ENCODE measurements around the gene GCC2. TPM values are rescaled to one million over a fixed set of nuclear protein-coding genes. Genes with fewer than 3 reads are reported as not detected.

The GCC2 gene
- polyA plus RNA-seq, 1 donor from 2014 or later: 23.6 TPM

DNA sequence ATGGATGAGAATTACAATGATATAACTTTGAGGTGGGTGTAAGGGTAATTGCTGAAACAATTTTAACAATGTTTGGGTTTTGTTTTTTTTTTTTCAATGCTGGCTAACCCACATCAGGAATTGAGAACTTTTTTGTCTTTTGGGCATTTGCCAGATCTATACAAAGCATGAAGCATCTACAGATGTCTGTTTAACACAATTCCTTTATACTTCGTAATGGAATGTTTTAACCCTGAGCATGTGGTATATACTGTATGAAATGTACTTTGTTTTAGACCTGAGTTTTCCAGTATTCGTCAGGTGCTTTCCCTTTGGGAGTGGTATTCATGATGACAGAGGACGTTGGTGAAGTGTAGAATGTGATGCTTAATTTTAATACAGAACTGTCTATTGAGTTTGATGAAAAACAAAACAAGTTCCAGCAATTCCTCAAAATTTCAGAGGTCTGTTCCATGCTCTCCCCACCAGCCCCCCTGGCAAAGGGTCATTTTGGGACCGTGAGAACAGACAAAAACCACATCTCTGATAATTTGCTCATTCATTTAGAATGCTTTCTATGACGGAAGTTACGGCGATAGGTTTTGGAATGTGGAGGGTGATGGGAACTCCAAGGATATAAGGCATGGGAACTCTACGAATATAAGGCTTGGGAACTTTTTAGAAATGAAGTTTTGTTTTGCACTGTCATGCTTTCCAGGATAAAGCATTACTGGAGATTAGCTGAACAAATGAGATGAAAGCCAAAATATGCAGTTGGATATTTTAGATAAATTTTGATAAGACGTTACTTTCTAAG is 99.4 kb downstream of the GCC2 start:
- Histone ChIP-seq H3K9ac (ENCODE audit: low read length) (no peak overlapping the region), H4K20me1 (ENCODE audit: insufficient read depth) (no peaks in the 10 kb centered on the region), H3F3A (ENCODE audit: insufficient read depth, low read length, poor library complexity, severe bottlenecking) (no peaks in the 10 kb centered on the region), H2AFZ (ENCODE audit: low read depth, low read length) (no peak overlapping the region), H3K9me3 (ENCODE audit: low read length) (no peaks in the 10 kb centered on the region), H3K27ac (ENCODE audit: low read length) (no peak overlapping the region), H3K79me2 (replicated peaks; ENCODE audit: insufficient read depth, low read length) (no peaks in the 10 kb centered on the region), H3K36me3 (ENCODE audit: insufficient read depth, low read length) (no peaks in the 10 kb centered on the region), H3K4me3 (ENCODE audit: low read length) (no peak overlapping the region), H3K27me3 (ENCODE audit: insufficient read depth, low read depth, low read length) (no peaks in the 10 kb centered on the region), H3K4me2 (ENCODE audit: low read length) (no peak overlapping the region), H3K9me2 (ENCODE audit: insufficient read depth, low read length) (no peaks in the 10 kb centered on the region)
- TF ChIP-seq RAD21 (conservative IDR thresholded peaks at IDR 0.05): no peak
- no peak for TF ChIP-seq POLR2AphosphoS5 (IDR thresholded peaks at IDR 0.05)
- no peak for TF ChIP-seq SMC3 (conservative IDR thresholded peaks at IDR 0.05; ENCODE audit: poor library complexity)
- TF ChIP-seq, protein P1, sequence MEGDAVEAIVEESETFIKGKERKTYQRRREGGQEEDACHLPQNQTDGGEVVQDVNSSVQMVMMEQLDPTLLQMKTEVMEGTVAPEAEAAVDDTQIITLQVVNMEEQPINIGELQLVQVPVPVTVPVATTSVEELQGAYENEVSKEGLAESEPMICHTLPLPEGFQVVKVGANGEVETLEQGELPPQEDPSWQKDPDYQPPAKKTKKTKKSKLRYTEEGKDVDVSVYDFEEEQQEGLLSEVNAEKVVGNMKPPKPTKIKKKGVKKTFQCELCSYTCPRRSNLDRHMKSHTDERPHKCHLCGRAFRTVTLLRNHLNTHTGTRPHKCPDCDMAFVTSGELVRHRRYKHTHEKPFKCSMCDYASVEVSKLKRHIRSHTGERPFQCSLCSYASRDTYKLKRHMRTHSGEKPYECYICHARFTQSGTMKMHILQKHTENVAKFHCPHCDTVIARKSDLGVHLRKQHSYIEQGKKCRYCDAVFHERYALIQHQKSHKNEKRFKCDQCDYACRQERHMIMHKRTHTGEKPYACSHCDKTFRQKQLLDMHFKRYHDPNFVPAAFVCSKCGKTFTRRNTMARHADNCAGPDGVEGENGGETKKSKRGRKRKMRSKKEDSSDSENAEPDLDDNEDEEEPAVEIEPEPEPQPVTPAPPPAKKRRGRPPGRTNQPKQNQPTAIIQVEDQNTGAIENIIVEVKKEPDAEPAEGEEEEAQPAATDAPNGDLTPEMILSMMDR (IDR thresholded peaks at IDR 0.05; ENCODE audit: poor library complexity, severe bottlenecking): no peak
- no peak for TF ChIP-seq MXI1 (conservative IDR thresholded peaks at IDR 0.05; ENCODE audit: poor library complexity, severe bottlenecking)
- no peak for TF ChIP-seq EP300 (conservative IDR thresholded peaks at IDR 0.05; ENCODE audit: poor library complexity, severe bottlenecking)
- TF ChIP-seq EZH2 (IDR thresholded peaks at IDR 0.05; ENCODE audit: borderline replicate concordance, insufficient read depth, low read length, poor library complexity, severe bottlenecking): no peak
- TF ChIP-seq TAF1 (IDR thresholded peaks at IDR 0.05; ENCODE audit: low read depth): no peak
- no peak for TF ChIP-seq REST (IDR thresholded peaks at IDR 0.05; ENCODE audit: borderline replicate concordance)

GRCh38 chr2:108552566-108552965 is 103.6 kb downstream of the GCC2 start:
- H3K36me3 ChIP-seq (ENCODE audit: insufficient read depth, low read length): no peaks in the 10 kb centered on the region
- no peak overlapping the region for H3K9ac ChIP-seq (ENCODE audit: low read length)
- H3K4me2 ChIP-seq (ENCODE audit: low read length): no peak overlapping the region
- no peak overlapping the region for H2AFZ ChIP-seq (ENCODE audit: low read depth, low read length)
- no peak overlapping the region for H3K4me3 ChIP-seq (ENCODE audit: low read length)
- no peak for TF ChIP-seq SMC3 (conservative IDR thresholded peaks at IDR 0.05; ENCODE audit: poor library complexity)
- TF ChIP-seq, protein P1 (IDR thresholded peaks at IDR 0.05; ENCODE audit: poor library complexity, severe bottlenecking): no peak
- TF ChIP-seq EP300 (conservative IDR thresholded peaks at IDR 0.05; ENCODE audit: poor library complexity, severe bottlenecking): no peak
- TF ChIP-seq RAD21 (conservative IDR thresholded peaks at IDR 0.05): no peak
- no peak for TF ChIP-seq REST (IDR thresholded peaks at IDR 0.05; ENCODE audit: borderline replicate concordance)
- no peaks in the 10 kb centered on the region for H3K9me2 ChIP-seq (ENCODE audit: insufficient read depth, low read length)
- no peaks in the 10 kb centered on the region for H3K9me3 ChIP-seq (ENCODE audit: low read length)
- no peaks in the 10 kb centered on the region for H3F3A ChIP-seq (ENCODE audit: insufficient read depth, low read length, poor library complexity, severe bottlenecking)
- H3K27ac ChIP-seq (ENCODE audit: low read length): no peak overlapping the region
- H3K27me3 ChIP-seq (ENCODE audit: insufficient read depth, low read depth, low read length): no peaks in the 10 kb centered on the region
- peaks cover 4% of the 10 kb centered on the region for H3K79me2 ChIP-seq (replicated peaks; ENCODE audit: insufficient read depth, low read length)
- H4K20me1 ChIP-seq (ENCODE audit: insufficient read depth): no peaks in the 10 kb centered on the region

All from neural cell (in vitro differentiated cells).